GM19023 (cell line): ENCODE results near the gene CSTF1.
"Not testable (repeated sequence)": the region's sequence is repeated elsewhere in the genome, so short reads cannot be mapped to it uniquely, and the experiment has no call there.

ENCODE experiments used
- ATAC-seq: cut with Tn5 transposase; IDR thresholded peaks from one replicate; pipeline ENCODE4 v1.9.1; 2021; ENCODE audit warnings: mild to moderate bottlenecking, moderate library complexity; ENCODE audit not compliant: unreplicated experiment

CSTF1 gene

DNA sequence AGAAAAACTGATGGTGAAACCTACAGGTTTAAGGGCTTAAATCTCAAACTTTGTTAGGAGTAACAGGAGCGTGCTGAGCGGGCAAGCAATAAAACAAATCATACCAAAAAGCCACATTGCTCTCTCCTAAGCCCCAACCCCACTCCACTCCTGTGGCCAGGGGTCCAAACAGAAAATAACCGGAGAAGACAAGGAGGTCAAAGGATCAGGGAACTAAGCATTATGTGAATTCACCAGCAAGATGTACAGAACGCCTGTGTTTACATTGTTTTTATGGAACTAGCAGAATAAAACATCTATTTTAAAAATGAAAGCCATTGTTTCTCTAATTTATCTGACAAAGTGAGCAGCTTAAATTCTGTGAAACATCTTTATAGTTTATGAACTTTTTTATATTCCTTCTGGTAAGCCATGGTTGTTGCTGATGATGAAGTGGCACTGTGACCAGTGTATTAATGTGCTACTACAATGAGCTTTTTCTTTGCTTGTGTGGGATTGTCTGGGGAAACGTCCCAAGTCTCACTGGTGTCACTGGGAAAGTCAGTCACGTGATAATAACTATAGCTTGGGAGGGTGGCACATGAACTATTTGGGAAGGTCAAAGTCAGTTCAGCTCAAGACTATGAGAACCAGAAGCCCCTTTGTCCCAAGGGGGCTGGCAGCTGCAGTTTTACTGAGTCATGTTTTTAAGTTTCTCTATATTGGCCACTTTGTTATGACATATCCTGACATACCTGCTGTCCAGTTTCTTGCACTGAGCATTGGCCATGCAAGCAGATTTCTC lies 23.9 kb upstream of the CSTF1 start:
- no peak for ATAC-seq

GRCh38 chr20:56369179-56369578 lies 23.3 kb upstream of the CSTF1 start:
- ATAC-seq, result no peak

GRCh38 chr20:56371977-56372376 lies 20.5 kb upstream of the CSTF1 start:
- ATAC-seq, result no peak

DNA sequence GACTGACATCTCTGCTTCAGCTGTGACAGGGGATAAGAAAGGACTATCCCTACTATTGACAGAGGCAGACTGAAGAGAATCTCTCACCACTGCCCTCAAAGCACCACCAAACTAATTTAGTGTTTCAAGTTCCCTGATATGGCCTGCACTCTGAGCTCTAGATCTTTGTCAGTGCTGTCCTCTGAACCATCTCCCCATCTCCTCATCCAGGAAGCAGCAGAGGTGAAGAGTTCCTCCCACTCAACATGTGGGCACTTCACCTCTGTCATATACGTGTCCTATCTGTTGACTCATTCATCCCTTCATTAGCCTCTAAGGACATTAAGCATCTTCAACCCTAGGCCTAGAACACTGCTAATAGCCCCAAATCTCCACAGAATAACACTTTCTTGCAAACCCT lies 19.6 kb upstream of the CSTF1 start:
- ATAC-seq, result no peak

GRCh38 chr20:56373942-56374341 lies 18.5 kb upstream of the CSTF1 start:
- ATAC-seq, result no peak

GRCh38 chr20:56376331-56376730 lies 16.1 kb upstream of the CSTF1 start:
- ATAC-seq, result no peak

- no peak for ATAC-seq
Observed at GRCh38 chr20:56378386-56378785, 14.1 kb upstream of the CSTF1 start.

GRCh38 chr20:56380375-56380774 lies 12.1 kb upstream of the CSTF1 start:
- no peak for ATAC-seq

GRCh38 chr20:56381501-56381900 lies 10.9 kb upstream of the CSTF1 start:
- ATAC-seq, result no peak

DNA sequence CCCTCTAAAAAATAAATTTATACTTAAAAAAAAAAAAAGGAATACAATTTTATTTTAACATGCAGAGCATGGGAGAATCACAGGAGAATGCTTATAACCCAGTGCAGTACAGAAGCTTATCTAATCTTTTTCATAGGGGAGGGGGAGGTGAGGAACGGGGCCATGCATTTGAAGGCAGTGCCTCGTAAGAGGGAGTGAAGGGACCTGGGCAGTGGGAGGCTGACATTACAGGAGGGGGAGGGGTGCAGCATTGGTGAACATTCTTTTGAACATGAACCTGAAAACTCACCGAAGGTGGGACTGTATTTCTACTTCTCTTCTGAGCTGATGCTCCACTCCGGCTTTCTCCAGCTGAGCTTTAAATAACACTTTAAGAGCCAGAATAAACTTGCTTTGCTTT lies 9.7 kb upstream of the CSTF1 start:
- ATAC-seq, result no peak

DNA sequence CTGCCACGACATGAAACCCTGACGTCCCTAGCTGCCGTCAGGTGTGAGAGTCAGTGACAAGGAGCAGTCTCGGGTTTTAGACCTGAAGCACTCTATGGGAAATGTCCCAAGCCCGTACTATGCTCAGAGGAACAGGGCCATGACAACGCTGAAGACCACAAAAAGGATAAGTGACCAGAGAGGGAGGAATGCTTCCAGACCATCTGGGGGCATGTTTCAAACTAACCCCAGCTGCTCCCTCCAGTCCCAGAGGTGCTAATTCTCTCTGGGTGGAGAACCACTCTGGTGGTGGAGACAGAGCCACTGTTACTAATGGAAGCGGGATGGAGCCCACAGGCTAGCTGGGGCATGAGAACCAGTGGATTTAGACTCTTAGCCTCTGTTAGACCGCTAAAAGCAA lies 9.1 kb upstream of the CSTF1 start:
- no peak for ATAC-seq

DNA sequence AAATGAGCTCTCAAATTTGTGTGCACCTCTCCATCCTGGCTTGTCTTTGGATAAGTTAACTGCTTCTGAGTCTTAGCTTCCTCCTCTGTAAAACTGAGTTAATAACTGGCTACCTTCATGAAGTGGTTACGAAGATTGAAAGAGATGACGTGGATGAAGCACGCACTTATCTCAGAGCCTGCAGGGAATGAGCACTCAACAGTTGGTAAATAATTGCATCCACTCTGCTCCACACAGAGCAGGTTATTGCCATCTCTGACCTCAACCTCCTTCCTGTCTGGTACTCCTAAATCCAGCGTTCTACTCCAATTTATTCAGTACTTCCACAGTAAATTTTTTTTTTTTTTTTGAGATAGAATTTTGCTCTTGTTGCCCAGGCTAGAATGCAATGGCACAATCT lies 7.3 kb upstream of the CSTF1 start:
- no peak for ATAC-seq

DNA sequence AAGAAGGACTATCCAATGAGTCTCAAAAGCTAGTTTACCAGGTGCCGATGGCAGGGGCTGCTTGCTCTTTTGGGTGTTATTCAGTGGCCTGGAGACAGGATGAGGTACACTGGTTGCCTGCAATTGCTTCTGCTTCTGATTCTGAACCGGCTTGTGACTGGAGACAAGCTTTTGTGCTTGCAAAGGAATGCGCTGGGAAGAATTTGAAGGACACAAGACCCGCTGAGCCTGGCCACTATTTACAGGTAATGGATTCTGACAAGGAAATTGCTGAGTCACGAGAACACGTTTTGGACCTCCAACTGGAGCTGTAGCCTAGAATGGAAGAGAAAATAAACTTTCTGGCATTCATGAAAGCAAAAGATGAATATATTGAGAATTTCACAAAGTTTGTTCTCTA lies 6.2 kb upstream of the CSTF1 start:
- no peak for ATAC-seq

DNA sequence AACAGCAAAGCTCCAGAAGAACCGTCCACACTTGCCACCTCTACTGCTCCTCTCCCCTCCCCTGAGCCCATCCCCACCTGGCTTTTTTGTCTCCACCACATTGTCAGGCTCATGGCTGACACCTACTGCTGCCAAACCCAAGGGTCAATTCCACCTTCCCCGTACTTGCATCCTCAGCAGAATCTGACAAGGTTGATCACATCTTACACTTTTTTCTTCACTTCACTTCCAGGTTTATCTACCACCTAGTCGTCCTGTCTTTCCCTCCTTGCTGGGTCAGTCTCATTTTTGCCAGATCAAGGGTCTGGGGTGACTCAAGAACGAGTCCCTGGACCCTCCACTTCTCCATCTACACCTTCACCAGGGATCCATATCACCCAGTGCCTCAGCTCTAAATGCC lies 3.6 kb upstream of the CSTF1 start:
- no peak for ATAC-seq

- no peak for ATAC-seq
Observed at GRCh38 chr20:56389807-56390206, 2.6 kb upstream of the CSTF1 start.

- not testable (repeated sequence) for ATAC-seq
Observed at GRCh38 chr20:56390396-56390795, 2.0 kb upstream of the CSTF1 start.

GRCh38 chr20:56391037-56391436 lies 1.4 kb upstream of the CSTF1 start:
- no peak for ATAC-seq

- peak; percentile 36 for ATAC-seq
Observed at GRCh38 chr20:56391596-56392131, 781 bp upstream of the CSTF1 start.

- no peak for ATAC-seq
Observed at GRCh38 chr20:56392881-56393482, 537 bp downstream of the CSTF1 start.

- ATAC-seq, result no peak
Observed at GRCh38 chr20:56393653-56394052, 1.2 kb downstream of the CSTF1 start.

GRCh38 chr20:56395166-56395565 lies 2.7 kb downstream of the CSTF1 start:
- no peak for ATAC-seq

DNA sequence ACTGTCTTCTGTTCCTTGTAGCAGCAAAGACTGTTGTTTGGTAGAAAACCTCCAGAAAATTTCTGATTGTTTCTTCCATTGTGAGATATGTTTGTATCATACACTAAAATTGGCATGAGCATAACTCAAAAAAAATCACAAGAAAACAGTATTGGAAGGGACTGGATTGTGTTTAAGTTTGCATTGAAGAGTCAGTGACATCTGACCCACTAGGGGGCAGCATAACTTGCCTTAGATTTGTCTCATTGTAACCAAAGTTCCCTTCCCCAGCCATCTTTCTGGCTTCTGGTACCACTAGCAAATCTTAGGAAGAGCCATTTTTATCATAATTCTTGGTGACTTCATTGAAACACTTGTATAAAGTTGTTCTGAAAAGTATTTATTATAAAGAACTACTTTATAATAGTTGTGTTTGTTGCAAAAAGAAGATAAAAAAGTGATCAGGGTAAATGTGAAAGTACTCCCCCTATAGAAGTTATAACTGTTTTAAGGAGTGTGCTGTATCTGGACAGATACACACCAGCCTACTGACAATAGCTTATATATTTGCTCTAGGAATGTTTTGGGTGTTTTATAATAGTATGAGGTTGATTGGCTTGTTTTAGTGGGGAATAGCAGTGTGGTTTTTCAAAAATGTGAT lies 7.7 kb downstream of the CSTF1 start:
- no peak for ATAC-seq
